ENCODE results near the gene ASH1L. TPM values are rescaled to one million over a fixed set of nuclear protein-coding genes. Genes with fewer than 3 reads are reported as not detected.
A peak's percentile ranks its signal among the peaks of the same experiment; 100 is the strongest.

The ASH1L gene
- total and polyA plus RNA-seq, 9 of the 15 experiments (the other 6 are each of a cell fraction or from before 2014, with no cell fraction given), result 2.0 to 23.3 (median 14.6) TPM

GRCh38 chr1:155301342-155301841, 261.2 kb downstream of the ASH1L start, which contains the start of gene PKLR (continued):
- TF ChIP-seq NEUROD1 (IDR thresholded peaks at IDR 0.05; ENCODE audit: borderline replicate concordance, low read depth, low read length, partially characterized antibody) (no peak), ATF7 (IDR thresholded peaks at IDR 0.05) (no peak; the same call in 1 of the 2 replicates), RCOR1 (IDR thresholded peaks at IDR 0.05; ENCODE audit: borderline replicate concordance in 1 of 2, low read depth in 2 of 2, low read length in 2 of 2) (peak in 1 of 2 experiments; percentile 41; a peak in 1 of 4 replicates), VEZF1 (CRISPR knock-in tag; IDR thresholded peaks at IDR 0.05) (peak; percentile 42; the same call in 1 of the 2 replicates), SMARCC2 (IDR thresholded peaks at IDR 0.05; ENCODE audit: low read depth) (peak; percentile 39; the same call in 1 of the 2 replicates), ARID1B (IDR thresholded peaks at IDR 0.05) (peak; percentile 87), HOMEZ (CRISPR knock-in tag; IDR thresholded peaks at IDR 0.05) (no peak), TBP (optimal IDR thresholded peaks at IDR 0.05; ENCODE audit: low read depth, low read length) (peak; percentile 74), NCOR1 (IDR thresholded peaks at IDR 0.05) (peak; percentile 68), BMI1 (IDR thresholded peaks at IDR 0.05; ENCODE audit: low read length) (no peak), TOE1 (IDR thresholded peaks at IDR 0.05; ENCODE audit: borderline replicate concordance) (0 out of 2 replicates have a peak, but pooled peaks have one; percentile 27), TOE1 (CRISPR knock-in tag; IDR thresholded peaks at IDR 0.05; ENCODE audit: borderline replicate concordance, low read depth) (no peak), HNRNPH1 (optimal IDR thresholded peaks at IDR 0.05; ENCODE audit: low read depth, low read length) (no peak), ATF6 (CRISPR knock-in tag; IDR thresholded peaks at IDR 0.05) (no peak), NFIC (IDR thresholded peaks at IDR 0.05) (peak; percentile 28; the same call in 1 of the 2 replicates), TEAD4 (IDR thresholded peaks at IDR 0.05; ENCODE audit: low read length) (peak; percentile 31; the same call in 1 of the 2 replicates), TEAD4 (CRISPR knock-in tag; IDR thresholded peaks at IDR 0.05; ENCODE audit: borderline replicate concordance) (no peak), SMARCA4 (IDR thresholded peaks at IDR 0.05) (peak; percentile 70), GATAD2A (IDR thresholded peaks at IDR 0.05) (0 out of 2 replicates have a peak, but pooled peaks have one; percentile 21), ZNF324 (CRISPR knock-in tag; IDR thresholded peaks at IDR 0.05) (no peak), ELF1 (tag; IDR thresholded peaks at IDR 0.05) (no peak), WHSC1 (IDR thresholded peaks at IDR 0.05; ENCODE audit: low read length) (no peak), ZNF133 (CRISPR knock-in tag; IDR thresholded peaks at IDR 0.05) (no peak), TCFL5 (CRISPR knock-in tag; conservative IDR thresholded peaks at IDR 0.05) (no peak), ZBTB7A (IDR thresholded peaks at IDR 0.05; ENCODE audit: borderline replicate concordance, control insufficient read depth, low read depth, low read length) (peak; percentile 71), MAZ (CRISPR knock-in tag; conservative IDR thresholded peaks at IDR 0.05 in 1 of 2, IDR thresholded peaks at IDR 0.05 in 1 of 2) (no peak), LARP7 (IDR thresholded peaks at IDR 0.05) (no peak)
